GM11168 (cell line): Measurements from ENCODE around the gene RBM10.
"Not testable (repeated sequence)": the region's sequence is repeated elsewhere in the genome, so short reads cannot be mapped to it uniquely, and the experiment has no call there.

Experiments
- in situ Hi-C: fragments of 300-500 bp; cut with MboI; formaldehyde crosslinking; loops from one replicate; pipeline ENCODE4 v1.12.0; 2022; ENCODE audit warnings: low sequenced_read_pairs; ENCODE audit not compliant: unreplicated experiment

Gene RBM10, protein sequence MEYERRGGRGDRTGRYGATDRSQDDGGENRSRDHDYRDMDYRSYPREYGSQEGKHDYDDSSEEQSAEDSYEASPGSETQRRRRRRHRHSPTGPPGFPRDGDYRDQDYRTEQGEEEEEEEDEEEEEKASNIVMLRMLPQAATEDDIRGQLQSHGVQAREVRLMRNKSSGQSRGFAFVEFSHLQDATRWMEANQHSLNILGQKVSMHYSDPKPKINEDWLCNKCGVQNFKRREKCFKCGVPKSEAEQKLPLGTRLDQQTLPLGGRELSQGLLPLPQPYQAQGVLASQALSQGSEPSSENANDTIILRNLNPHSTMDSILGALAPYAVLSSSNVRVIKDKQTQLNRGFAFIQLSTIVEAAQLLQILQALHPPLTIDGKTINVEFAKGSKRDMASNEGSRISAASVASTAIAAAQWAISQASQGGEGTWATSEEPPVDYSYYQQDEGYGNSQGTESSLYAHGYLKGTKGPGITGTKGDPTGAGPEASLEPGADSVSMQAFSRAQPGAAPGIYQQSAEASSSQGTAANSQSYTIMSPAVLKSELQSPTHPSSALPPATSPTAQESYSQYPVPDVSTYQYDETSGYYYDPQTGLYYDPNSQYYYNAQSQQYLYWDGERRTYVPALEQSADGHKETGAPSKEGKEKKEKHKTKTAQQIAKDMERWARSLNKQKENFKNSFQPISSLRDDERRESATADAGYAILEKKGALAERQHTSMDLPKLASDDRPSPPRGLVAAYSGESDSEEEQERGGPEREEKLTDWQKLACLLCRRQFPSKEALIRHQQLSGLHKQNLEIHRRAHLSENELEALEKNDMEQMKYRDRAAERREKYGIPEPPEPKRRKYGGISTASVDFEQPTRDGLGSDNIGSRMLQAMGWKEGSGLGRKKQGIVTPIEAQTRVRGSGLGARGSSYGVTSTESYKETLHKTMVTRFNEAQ

DNA sequence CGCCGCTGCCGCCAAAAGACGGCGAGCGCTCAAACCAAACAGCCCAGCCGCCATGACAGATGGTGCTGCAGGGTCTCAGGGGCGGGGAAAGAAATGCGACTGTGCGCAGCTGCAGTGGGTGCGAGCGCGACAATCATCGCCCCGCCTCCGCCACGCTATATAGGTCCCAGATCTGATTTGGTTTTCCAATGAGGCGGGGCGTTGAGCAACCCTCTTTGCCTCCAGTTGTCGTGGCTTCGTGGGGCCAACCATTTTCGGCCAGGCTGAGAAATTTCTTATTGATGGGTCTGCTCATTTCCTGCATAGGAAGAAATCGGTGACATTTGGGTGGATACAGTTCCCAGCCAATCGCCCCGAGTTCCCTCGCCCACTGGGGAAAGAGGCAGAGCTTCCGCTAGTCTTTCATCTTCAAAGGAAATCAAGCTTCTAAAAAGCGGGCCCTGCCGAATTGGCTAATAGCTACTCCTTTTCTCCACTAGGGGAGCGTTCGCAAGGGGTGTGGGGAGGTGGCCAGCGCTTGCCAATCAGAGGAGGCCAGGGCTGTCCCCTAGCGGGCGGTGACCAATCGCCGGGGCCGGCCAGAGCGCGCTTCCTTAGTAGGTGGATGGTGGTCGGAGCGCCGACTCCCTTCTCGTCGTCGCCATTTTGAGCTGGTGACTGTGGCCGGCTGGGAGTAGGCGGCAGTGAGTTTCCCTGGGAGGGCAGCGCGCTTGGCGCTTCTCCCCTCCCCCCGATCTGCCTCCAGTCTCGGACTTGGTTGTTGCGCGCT, at the start of gene RBM10, which contains the start of gene NDUFB11:
TSS of gene RBM10 (plus strand) at position 596 of the 769 bp plus-strand sequence. CDS start 2,261 bp downstream, outside the sequence.
TSS of gene NDUFB11 (minus strand) at position 77 of the 769 bp plus-strand sequence. CDS start at position 54, 23 bp downstream.
- in situ Hi-C loops, result no loop called here

DNA sequence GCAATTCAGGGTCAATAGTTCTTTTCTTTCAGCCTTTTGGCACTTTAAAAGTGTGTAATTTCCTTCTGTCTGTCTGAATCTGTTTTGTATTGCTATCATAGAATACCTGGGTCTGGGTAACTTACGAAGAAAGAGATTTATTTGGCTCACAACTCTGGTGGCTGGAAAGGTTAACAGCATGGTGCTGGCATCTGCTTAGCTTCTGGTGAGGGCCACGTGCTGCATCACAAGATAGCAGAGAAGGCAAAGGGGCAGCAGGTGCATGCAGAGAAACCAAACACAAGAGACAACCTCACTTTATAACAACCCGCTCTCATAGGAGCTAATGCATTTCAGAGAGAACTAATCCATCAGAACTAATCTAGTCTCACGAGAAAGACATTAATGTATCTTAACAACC, 48.0 kb upstream of the RBM10 start:
- in situ Hi-C loops, result no loop called here

DNA sequence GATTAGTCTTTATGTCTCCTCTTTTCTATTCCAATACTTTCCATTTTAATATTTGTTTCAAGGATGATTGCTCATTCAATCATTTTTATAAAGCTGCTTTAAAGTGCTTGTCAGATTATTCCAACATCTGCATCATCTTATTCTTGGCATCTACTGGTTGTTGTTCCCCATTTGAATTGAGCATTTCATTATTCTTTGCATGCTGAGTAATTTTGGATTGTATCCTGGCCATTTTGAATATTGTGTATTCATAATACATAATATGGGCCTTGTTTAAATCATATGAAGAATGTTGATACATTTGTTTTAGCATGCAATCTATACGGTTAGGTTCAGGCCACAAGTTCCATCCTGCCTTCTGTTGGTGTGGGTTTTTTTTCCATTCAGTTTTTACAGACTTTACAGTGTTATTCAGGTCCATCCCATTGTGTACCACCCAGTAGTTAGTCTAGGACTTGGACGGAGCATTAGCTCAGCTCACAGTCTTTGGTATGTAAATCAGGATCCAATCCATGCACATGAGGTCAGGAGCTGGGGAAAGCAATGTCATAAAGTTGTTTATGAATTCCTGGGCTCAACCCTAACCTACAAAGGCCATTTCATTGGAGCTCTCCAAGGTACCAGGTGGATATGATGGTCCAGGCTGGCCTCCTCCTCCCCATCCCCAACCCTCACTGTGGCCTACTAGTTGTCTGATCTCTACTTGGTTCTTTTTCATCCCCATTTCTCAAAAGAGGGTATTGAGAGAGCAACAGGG, 46.5 kb upstream of the RBM10 start:
- in situ Hi-C loops, result no loop called here

DNA sequence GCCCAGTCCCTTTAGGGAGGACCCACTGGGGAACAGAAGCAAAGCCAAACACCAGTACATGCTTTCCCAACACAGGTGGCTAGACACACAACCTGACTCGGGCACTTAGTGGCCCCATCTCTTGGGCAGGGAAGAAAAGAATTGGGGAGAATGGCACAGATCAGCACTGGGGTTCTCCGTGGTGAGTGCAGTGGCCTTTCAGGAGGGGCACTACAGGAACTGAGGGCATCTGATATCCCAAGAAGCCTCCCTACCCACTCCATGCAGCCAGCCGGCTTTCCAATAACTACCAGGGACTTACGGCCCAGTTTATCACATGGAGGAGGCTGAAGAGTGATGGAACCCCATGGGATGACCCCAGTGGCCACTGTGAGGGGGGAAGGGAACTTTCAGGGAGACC, 43.8 kb upstream of the RBM10 start:
- in situ Hi-C loops, result no loop called here

DNA sequence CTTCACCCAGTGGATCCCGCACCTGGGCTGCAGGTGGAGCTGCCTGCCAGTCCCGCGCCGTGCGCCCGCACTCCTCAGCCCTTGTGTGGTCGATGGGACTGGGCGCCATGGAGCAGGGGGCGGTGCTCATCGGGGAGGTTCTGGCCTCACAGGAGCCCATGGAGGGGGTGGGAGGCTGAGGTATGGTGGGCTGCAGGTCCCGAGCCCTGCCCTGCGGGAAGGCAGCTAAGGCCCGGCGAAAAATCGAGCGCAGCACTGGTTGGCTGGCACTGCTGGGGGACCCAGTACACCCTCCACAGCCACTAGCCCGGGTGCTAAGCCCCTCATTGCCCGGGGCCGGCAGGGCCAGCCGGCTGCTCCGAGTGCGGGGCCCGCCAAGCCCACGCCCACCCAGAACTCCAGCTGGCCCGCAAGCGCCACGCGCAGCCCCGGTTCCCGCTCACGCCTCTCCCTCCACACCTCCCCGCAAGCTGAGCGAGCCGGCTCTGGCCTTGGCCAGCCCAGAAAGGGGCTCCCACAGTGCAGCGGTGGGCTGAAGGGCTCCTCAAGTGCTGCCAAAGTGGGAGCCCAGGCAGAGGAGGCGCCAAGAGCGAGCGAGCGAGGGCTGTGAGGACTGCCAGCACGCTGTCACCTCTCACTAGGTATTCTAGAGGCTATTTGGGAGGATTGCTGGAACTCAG, 33.9 kb upstream of the RBM10 start:
- in situ Hi-C loops, result not testable (repeated sequence)

DNA sequence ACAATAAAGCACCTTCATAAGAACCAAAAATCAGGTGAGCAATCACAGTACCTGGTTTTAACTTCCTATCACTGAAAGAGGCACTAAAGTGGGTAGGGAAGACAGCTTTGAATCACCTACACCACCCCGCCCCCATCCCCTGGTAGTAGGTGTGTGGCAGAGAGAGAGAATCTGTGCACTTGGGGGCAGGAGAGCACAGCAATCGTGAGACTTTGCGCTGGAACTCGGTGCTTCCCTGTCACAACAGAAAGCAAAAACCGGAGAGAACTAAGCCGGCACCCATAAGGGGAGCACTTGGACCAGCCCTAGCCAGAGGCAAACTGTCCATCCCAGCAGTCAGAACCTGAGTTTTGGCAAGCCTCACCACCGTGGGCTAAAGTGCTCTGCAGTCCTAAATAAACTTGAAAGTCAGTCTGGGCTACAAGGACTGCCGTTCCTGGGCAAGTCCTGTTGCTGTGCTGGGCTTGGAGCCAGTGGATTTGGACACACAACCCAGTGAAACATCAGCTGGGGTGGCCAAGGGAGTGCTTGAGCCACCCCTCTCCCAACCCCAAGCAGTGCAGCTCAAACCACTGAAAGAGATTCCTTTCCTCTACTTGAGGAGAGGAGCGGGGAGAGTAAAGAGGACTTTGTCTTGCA, 32.6 kb upstream of the RBM10 start:
- in situ Hi-C loops, result no loop called here

DNA sequence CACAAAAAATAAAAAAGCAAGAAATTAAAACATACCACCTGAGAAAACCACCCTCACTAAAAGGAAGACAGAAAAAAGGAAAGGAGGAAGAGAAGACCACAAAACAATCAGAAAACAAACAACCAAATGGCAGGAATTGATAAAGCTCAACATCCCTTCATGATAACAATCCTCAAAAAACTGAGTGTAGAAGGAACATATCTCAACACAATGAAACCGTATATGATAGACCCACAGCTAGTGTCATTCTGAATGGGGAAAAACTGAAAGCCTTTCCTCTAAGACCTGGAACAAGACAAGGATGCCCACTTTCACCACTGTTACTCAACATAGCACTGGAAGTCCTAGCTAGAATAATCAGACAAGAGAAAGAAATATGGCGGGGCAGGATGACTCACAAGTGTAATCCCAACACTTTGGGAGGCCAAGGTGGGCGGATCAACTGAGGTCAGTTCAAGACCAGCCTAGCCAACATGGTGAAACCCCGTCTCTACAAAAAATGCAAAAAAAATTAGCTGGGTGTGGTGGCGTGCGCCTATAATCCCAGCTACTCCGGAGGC, 28.4 kb upstream of the RBM10 start:
- in situ Hi-C loops, result not testable (repeated sequence)

DNA sequence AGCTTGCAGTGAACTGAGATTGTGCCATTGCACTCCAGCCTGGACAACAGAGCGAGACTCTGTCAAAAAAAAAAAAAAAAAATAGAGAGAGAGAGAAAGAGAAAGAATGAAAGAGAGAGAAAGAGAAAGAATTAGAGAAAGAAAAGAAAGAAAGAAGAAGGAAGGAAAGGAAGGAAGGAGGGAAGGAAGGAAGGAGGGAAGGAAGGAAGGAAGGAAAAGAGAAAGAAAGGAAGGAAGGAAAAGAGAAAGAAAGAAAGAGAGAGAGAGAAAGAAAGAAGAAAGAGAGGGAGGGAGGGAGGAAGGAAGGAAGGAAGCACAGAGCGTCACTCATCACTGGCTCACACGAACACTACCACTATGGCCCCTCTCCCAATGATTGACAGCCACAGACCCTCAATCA, 20.6 kb upstream of the RBM10 start:
- in situ Hi-C loops, result not testable (repeated sequence)

DNA sequence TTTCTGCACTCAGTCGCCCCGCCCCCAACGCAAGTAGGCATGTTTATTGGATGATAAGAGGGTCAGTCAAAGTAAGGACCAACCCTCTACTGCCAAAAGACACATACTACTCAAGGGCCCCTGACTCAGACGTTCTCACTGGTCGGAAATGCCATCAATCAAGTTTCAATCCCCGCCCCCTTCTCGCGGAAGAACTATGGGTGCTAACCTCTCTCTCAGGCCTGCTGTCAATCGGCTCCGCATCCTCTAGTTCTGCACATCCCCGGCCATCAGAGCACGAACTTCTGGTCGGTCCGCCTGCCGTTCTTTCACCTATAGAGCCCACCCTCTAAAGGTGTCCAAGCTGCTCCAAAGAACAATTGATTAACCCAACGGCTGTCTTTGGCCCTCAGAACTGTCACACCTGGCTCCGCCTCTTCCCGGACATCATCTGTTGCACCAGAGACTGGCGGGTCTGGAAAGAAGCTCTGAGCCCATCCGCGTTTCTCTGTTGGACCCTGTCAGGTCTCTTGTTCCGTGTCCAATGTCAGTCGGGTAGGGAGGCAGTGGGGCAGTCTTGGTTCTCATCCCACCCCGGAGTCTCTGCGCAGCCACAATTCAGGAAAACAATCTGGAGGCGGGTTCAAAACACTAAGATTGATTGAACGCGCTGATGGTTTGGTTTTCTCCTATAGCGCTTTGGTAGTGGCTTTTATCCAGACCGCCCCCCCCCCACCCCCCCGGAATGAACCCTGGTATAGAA, 15.7 kb upstream of the RBM10 start:
- in situ Hi-C loops, result no loop called here

DNA sequence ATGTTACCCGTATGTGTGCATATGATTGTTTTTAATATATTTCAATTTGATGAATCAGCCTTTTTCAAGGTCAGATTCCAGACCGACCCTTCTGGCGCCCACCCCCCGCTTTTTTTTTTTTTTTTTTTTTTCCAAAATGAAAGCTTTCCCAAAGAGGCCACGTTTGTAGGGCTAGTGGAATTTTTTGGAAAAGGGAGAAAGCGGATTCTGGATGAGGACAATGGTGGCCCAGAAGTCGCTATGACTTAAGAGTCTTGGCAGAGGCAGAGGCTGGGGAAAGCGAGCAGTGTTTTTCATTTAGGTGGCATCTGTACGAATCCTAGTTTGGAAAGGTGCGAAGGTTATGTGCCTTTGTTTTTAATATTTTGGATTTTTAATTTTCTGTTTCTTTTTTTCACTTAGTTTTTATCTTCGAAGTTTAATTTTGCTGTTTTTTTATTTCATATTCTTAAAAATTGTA, 15.1 kb upstream of the RBM10 start:
- in situ Hi-C loops, result no loop called here

DNA sequence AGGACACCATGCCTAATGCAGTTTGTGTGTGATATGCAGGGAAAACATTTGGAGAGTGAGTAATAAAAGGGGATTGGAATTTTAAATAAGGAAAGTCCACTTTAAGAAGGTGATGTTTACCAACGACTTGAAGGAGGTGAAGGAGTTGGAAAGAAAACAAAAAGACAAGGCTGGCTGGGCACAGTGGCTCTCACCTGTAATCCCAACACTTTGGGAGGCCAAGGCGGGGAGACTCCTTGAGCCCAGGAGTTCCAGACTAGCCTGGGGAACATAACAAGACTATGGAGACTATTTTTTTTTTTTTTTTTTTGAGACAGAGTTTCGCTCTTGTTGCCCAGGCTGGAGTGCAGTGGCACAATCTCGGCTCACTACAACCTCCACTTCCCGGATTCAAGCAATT, 11.5 kb upstream of the RBM10 start:
- in situ Hi-C loops, result no loop called here

DNA sequence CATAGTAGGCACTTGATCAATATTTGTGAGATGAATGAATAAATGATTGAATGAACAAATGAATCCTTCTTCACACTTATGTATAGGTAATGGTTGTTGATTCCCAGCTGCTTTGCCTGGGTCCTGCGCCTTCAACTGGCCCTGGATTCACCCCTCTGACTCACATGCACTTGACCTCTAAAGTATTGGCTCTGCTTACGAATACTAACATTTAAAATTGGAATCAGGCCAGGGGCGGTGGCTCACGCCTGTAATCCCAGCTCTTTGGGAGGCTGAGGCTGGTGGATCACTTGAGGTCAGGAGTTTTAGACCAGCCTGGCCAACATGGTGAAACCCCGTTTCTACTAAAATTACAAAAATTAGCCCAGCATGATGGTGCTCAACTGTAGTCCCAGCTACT, 9.4 kb upstream of the RBM10 start:
- in situ Hi-C loops, result not testable (repeated sequence)

DNA sequence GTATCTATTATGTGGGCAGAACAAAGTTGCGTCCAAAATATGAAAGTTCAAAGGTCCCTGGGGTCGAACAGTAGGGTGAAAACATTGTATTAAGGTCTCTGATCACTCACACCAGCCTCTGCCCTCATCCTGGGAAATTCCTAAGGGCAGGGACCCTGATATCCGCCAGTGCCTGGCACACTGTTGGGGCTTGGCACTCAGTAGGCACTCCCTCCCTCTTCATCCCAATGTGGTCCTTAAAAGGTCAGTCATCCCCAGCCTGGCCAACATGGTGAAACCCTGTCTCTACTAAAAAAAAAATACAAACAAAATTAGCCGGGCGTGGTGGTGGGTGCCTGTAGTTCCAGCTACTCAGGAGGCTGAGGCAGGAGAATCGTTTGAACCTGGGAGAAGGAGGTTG, 6.8 kb upstream of the RBM10 start:
- in situ Hi-C loops, result no loop called here

DNA sequence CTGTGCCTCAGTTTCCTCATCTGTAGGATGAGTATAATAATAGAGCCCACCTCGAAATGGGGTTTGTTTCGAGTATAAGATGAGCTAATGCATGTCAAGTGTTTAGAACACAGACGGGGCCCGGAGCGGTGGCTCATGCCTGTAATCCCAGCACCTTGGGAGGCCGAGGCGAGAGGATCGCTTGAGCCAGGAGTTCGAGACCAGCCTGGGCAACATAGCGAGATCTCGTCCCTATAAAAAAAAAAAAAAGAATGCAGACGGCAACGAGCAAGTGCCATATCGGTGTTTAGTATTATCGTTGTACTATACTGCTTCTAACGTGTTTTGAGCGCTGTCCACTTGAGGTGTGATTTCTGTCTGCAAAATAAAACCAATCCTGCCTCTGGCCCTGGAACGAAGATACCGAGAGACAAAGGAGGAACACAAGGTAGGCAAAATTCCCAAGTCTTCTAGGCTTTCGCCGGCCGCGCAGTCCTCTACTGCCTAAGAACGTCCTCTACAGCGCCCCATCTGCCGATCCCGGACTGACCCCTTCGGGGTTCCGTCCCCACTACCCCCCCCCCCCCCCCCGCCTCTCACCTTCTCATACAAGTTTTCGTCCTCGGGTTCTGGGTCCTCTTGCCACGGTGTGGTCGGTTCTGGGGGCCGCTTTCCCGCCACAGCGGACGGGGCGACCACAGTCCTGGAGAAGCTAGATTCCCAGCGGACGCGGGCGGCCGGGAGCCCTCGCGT, 961 bp upstream of the RBM10 start:
- in situ Hi-C loops, result no loop called here

DNA sequence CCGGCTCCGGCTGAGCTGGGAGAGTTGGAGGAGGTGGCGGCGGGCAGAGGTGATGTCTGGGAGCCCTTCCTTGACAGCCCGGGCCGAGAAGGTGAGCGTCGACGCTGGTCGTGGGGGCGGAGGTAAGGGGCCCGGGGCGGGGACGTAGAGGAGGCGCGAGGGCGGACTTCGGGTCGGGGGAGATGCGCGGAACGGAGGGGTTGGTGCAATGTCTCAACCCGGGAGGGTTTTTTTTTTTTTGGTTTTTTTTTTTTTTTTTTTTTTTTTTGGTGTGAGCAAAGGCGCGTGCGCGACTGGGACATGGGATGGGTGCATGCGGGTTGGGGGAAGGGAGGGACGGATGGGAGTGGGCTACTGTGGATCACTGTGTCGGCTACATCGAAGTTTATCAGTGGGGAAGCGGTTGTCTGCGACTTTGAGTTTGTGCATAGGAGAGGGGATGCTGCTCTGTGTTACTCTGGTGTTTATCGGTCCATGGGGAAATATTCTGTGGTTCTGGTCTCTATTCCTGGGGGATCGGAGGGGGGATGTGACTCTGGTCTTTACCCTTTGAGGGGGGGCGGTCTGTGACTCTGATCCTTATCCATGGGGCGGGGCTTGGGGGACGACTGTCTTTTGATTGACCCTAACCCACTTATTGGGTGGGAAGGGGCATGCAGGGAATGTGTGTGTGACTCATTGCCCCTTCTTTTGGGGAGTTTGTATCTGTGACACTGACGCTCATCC, 537 bp downstream of the RBM10 start:
- in situ Hi-C loops, result no loop called here
